ENCODE measurements around the gene TULP4.
"Not testable (repeated sequence)": the region's sequence is repeated elsewhere in the genome, so short reads cannot be mapped to it uniquely, and the experiment has no call there.

TULP4 gene

GRCh38 chr6:158476389-158476788 is 164.1 kb downstream of the TULP4 start:
- DNase-seq, result no peak

- not testable (repeated sequence) for DNase-seq
These were observed 165.5 kb downstream of the TULP4 start for GRCh38 chr6:158477722-158478121.

- no peak for DNase-seq
These were observed 168.7 kb downstream of the TULP4 start for GRCh38 chr6:158480989-158481388.

- no peak for DNase-seq
These were observed 169.6 kb downstream of the TULP4 start for GRCh38 chr6:158481690-158482473.

- DNase-seq, result no peak
These were observed 173.2 kb downstream of the TULP4 start for GRCh38 chr6:158485431-158485830.

GRCh38 chr6:158487495-158487894 is 175.2 kb downstream of the TULP4 start:
- no peak for DNase-seq

- no peak for DNase-seq
These were observed 175.8 kb downstream of the TULP4 start for GRCh38 chr6:158488065-158488464.

GRCh38 chr6:158489441-158489840 is 177.2 kb downstream of the TULP4 start:
- DNase-seq, result no peak

GRCh38 chr6:158492881-158493280 is 180.6 kb downstream of the TULP4 start:
- DNase-seq, result no peak

GRCh38 chr6:158496700-158497099 is 184.4 kb downstream of the TULP4 start:
- DNase-seq, result no peak

- no peak for DNase-seq
These were observed 185.4 kb downstream of the TULP4 start for GRCh38 chr6:158497620-158498019.

GRCh38 chr6:158498362-158498761 is 186.1 kb downstream of the TULP4 start:
- DNase-seq, result no peak

GRCh38 chr6:158499601-158500000 is 187.3 kb downstream of the TULP4 start:
- DNase-seq, result no peak

- DNase-seq, result no peak
These were observed 187.9 kb downstream of the TULP4 start for GRCh38 chr6:158500016-158500735.

GRCh38 chr6:158501360-158502262 is 189.3 kb downstream of the TULP4 start:
- DNase-seq, result no peak

GRCh38 chr6:158502263-158502950 is 190.1 kb downstream of the TULP4 start:
- DNase-seq, result no peak

- DNase-seq, result no peak
These were observed 191.0 kb downstream of the TULP4 start for GRCh38 chr6:158503222-158503621.

- no peak for DNase-seq
These were observed 191.6 kb downstream of the TULP4 start for GRCh38 chr6:158503846-158504245.

GRCh38 chr6:158505194-158505593 is 192.9 kb downstream of the TULP4 start:
- DNase-seq, result no peak

GRCh38 chr6:158506601-158507000 is 194.3 kb downstream of the TULP4 start:
- no peak for DNase-seq

GRCh38 chr6:158507174-158507573 is 194.9 kb downstream of the TULP4 start:
- no peak for DNase-seq

GRCh38 chr6:158508450-158508849 is 196.2 kb downstream of the TULP4 start:
- no peak for DNase-seq

- no peak for DNase-seq
These were observed 197.2 kb downstream of the TULP4 start for GRCh38 chr6:158509465-158509864.
